GM12874 (cell line): ENCODE data around the gene VWA2.

Experiments used
- TF ChIP-seq, protein P1 (sequence below): IDR thresholded peaks from 2 replicates; pipeline ENCODE4 v1.5.1; 2011; ENCODE audit warnings: low read depth, mild to moderate bottlenecking, control low read depth, low read length, moderate library complexity; ENCODE audit not compliant: insufficient read depth

Gene VWA2

DNA sequence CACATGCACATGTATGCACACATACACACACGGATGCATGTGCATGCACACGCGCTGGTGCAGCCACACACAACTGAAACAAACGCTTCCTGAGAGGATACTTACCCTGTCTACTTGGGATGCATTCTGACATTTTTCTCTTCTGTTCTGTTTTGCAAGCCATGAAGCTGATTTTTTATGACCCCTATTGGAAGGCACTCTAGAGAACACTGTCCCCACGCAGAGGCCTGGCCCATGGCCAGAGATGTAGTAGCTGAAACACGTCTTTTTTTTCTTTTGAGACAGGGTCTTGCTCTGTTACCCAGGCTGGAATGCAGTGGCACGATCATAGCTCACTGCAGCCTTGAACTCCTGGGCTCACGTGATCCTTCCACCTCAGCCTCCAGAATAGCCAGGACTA lies 47.9 kb downstream of the VWA2 start:
- TF ChIP-seq, protein P1, sequence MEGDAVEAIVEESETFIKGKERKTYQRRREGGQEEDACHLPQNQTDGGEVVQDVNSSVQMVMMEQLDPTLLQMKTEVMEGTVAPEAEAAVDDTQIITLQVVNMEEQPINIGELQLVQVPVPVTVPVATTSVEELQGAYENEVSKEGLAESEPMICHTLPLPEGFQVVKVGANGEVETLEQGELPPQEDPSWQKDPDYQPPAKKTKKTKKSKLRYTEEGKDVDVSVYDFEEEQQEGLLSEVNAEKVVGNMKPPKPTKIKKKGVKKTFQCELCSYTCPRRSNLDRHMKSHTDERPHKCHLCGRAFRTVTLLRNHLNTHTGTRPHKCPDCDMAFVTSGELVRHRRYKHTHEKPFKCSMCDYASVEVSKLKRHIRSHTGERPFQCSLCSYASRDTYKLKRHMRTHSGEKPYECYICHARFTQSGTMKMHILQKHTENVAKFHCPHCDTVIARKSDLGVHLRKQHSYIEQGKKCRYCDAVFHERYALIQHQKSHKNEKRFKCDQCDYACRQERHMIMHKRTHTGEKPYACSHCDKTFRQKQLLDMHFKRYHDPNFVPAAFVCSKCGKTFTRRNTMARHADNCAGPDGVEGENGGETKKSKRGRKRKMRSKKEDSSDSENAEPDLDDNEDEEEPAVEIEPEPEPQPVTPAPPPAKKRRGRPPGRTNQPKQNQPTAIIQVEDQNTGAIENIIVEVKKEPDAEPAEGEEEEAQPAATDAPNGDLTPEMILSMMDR, result no peak

DNA sequence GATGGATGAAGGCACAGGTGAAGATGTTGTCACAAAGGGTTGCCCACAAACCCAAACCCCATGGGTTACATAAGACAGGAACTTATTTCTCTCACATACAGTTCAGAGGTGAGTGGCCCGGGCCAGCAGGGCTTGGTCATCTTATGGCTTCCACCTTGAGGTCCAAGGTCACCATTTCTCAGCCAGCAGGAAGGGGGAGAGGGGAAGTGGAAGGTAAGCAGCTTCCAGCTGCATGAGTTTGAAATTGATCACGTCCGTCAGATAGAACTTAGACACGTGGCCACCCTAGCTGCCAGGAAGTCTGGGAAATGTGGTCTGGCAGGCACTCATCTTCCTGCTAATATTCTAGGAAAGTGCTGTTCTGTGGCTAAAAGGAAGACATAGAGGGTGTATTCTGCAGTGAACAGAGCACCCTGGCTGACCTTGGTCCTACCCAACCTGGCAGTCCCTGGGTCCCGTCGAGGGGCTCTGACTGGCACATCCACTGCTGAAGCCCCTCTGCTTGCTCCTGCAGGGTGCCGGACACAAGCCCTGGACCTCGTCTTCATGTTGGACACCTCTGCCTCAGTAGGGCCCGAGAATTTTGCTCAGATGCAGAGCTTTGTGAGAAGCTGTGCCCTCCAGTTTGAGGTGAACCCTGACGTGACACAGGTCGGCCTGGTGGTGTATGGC lies 49.5 kb downstream of the VWA2 start:
- TF ChIP-seq, protein P1, result no peak

DNA sequence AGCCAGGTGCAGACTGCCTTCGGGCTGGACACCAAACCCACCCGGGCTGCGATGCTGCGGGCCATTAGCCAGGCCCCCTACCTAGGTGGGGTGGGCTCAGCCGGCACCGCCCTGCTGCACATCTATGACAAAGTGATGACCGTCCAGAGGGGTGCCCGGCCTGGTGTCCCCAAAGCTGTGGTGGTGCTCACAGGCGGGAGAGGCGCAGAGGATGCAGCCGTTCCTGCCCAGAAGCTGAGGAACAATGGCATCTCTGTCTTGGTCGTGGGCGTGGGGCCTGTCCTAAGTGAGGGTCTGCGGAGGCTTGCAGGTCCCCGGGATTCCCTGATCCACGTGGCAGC lies 50.0 kb downstream of the VWA2 start:
- TF ChIP-seq, protein P1, result no peak

DNA sequence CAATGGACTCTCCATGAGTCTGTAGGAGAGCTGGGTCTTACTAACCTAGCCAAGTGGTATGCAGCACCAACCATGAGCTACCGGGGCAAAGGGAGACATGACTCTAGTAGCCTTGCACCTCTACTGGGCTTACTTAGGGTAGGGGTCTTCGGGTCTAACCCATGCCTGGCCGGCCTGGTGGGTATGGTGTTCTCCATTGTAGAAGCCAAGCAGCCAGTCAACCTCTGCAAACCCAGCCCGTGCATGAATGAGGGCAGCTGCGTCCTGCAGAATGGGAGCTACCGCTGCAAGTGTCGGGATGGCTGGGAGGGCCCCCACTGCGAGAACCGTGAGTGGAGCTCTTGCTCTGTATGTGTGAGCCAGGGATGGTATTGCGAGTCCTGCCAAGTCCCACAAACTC lies 51.0 kb downstream of the VWA2 start:
- TF ChIP-seq, protein P1, result no peak

DNA sequence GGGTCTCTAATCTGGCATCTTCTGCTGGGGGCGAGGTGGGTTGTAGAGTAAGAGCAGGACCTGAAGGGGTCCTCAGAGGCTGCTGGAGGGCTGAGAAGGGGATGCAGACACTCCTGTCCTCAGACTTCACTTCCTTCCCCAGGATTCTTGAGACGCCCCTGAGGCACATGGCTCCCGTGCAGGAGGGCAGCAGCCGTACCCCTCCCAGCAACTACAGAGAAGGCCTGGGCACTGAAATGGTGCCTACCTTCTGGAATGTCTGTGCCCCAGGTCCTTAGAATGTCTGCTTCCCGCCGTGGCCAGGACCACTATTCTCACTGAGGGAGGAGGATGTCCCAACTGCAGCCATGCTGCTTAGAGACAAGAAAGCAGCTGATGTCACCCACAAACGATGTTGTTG lies 52.0 kb downstream of the VWA2 start:
- TF ChIP-seq, protein P1, result no peak

DNA sequence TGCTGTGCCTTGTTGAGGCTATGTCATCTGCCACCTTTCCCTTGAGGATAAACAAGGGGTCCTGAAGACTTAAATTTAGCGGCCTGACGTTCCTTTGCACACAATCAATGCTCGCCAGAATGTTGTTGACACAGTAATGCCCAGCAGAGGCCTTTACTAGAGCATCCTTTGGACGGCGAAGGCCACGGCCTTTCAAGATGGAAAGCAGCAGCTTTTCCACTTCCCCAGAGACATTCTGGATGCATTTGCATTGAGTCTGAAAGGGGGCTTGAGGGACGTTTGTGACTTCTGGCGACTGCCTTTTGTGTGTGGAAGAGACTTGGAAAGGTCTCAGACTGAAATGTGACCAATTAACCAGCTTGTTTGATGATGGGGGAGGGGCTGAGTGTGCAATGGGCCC lies 52.5 kb downstream of the VWA2 start:
- TF ChIP-seq, protein P1, result no peak

DNA sequence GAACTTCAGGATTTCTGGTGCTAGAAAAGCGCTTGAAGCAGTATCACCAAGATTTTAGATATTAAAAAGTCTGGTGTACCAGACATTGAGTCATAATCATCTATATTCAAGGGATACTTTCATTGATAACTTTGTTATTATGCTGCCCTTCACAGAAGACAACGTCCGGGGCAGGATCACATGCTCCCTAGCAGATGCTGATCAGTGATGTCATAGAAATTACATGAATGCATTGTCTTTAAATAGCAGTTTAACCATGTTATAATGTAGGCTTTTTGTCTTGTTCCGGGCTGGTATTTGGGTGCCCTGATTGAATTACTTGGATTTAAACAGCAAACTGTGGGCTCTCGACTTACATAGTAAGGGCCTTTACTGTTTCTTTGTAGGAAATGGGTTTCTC lies 54.0 kb downstream of the VWA2 start:
- TF ChIP-seq, protein P1, result no peak
